WERI-Rb-1 (cell line): ENCODE data around the gene PPP3CB.

Experiments used
- DNase-seq: peaks from one replicate; pipeline ENCODE4 v3.0.0-alpha.2; 2020
- H3K27ac ChIP-seq: fragments of 250-450 bp; sonication (Bioruptor Pico); 2 replicates; pipeline ENCODE4 v1.5.1; 2020; ENCODE audit warnings: mild to moderate bottlenecking, moderate library complexity
- H3K27me3 ChIP-seq: fragments of 250-450 bp; sonication (Bioruptor Pico); 2 replicates; pipeline ENCODE4 v1.5.1; 2021; ENCODE audit warnings: mild to moderate bottlenecking, low read depth, moderate library complexity; ENCODE audit not compliant: insufficient read depth, severe bottlenecking
- H3K36me3 ChIP-seq: fragments of 250-450 bp; sonication (Bioruptor Pico); 2 replicates; pipeline ENCODE4 v1.5.1; 2020; ENCODE audit warnings: mild to moderate bottlenecking, moderate library complexity
- H3K4me3 ChIP-seq: 2 replicates; pipeline ENCODE4 v1.5.1; 2011; ENCODE audit warnings: low read depth, mild to moderate bottlenecking, control low read depth, low read length
- H3K9me3 ChIP-seq: fragments of 250-450 bp; sonication (Bioruptor Pico); 2 replicates; pipeline ENCODE4 v1.5.1; 2021; ENCODE audit warnings: mild to moderate bottlenecking, moderate library complexity; ENCODE audit not compliant: severe bottlenecking
- TF ChIP-seq, protein P1 (sequence below): IDR thresholded peaks from 2 replicates; pipeline ENCODE4 v1.5.1; 2011; ENCODE audit warnings: low read depth, mild to moderate bottlenecking, control low read depth, inconsistent platforms, low read length

Gene PPP3CB

GRCh38 chr10:73480158-73480557, 15.7 kb downstream of the PPP3CB start:
- Histone ChIP-seq H3K27ac (no peak overlapping the region), H3K27me3 (no peaks in the 10 kb centered on the region), H3K36me3 (peaks cover 45% of the 10 kb centered on the region), H3K9me3 (no peaks in the 10 kb centered on the region), H3K4me3 (no peak overlapping the region)
- no peak for DNase-seq
- TF ChIP-seq, protein P1, sequence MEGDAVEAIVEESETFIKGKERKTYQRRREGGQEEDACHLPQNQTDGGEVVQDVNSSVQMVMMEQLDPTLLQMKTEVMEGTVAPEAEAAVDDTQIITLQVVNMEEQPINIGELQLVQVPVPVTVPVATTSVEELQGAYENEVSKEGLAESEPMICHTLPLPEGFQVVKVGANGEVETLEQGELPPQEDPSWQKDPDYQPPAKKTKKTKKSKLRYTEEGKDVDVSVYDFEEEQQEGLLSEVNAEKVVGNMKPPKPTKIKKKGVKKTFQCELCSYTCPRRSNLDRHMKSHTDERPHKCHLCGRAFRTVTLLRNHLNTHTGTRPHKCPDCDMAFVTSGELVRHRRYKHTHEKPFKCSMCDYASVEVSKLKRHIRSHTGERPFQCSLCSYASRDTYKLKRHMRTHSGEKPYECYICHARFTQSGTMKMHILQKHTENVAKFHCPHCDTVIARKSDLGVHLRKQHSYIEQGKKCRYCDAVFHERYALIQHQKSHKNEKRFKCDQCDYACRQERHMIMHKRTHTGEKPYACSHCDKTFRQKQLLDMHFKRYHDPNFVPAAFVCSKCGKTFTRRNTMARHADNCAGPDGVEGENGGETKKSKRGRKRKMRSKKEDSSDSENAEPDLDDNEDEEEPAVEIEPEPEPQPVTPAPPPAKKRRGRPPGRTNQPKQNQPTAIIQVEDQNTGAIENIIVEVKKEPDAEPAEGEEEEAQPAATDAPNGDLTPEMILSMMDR: no peak

DNA sequence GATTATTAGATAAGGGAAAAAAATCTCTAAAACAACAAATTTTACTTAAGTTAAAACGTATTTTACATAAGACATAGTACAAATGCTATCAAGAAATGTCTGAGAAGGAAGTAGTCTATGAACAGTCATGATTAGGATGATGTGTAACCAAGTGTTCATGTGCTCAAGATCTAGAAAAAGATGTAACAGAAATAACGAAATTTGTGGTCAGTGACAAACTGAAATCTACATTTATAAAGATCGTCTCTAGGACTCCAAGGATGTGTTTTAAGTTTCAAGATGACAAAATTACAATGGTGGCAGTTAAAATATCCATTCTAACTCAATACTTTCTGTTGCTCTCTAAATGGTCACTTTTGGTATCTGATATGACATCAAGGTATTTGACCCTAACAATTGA, 17.2 kb downstream of the PPP3CB start:
- Histone ChIP-seq H3K27me3 (no peaks in the 10 kb centered on the region), H3K4me3 (no peak overlapping the region), H3K36me3 (peaks cover 60% of the 10 kb centered on the region), H3K9me3 (no peaks in the 10 kb centered on the region), H3K27ac (no peak overlapping the region)
- DNase-seq: no peak
- TF ChIP-seq, protein P1: no peak

DNA sequence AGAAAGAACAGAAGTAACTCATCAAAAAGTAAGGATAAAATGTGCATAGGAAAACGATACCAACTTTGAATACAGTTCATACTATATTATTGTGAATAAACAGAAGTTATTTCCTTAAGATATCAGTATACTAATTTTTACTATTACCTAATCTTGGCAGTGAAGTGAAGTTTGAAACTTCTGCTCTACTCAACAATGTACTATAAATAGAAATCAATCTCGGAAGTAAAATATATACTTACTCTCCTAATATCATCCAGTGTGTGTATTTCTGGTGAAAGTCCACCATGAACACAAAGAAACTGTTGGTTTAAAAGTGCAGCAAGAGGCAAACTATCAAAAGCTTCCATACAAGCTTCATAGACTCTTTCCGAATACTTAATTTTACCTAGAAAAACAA, 24.6 kb downstream of the PPP3CB start:
- TF ChIP-seq, protein P1: no peak
- H3K27ac ChIP-seq: no peak overlapping the region
- no peak overlapping the region for H3K4me3 ChIP-seq
- H3K9me3 ChIP-seq: no peaks in the 10 kb centered on the region
- DNase-seq: no peak
- peaks cover 69% of the 10 kb centered on the region for H3K36me3 ChIP-seq
- no peaks in the 10 kb centered on the region for H3K27me3 ChIP-seq

DNA sequence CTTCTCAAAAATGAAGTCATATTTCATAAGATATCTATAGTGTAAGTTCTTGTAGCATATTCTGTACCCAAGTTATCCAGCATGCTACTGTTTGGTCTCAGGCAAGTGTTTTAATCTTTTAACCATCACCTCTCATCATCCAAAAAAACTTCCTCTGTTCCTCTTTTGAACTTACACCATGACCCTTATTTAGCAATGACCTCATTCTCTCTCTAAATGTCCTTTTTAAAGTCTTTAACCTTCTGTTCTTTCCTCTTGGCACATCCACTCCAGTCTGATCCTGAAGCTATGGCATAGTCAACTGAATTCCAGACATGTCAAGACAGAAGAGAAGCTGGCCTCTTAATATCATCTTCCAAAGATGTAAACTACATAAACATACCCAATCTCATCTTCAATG, 26.2 kb downstream of the PPP3CB start:
- Histone ChIP-seq H3K27ac (no peak overlapping the region), H3K4me3 (no peak overlapping the region), H3K9me3 (no peaks in the 10 kb centered on the region), H3K36me3 (peaks cover 60% of the 10 kb centered on the region), H3K27me3 (no peaks in the 10 kb centered on the region)
- TF ChIP-seq, protein P1: no peak
- no peak for DNase-seq

GRCh38 chr10:73467206-73467605, 28.6 kb downstream of the PPP3CB start:
- Histone ChIP-seq H3K27me3 (no peaks in the 10 kb centered on the region), H3K9me3 (no peaks in the 10 kb centered on the region), H3K4me3 (no peak overlapping the region), H3K27ac (no peak overlapping the region), H3K36me3 (peaks cover 42% of the 10 kb centered on the region)
- TF ChIP-seq, protein P1: no peak
- DNase-seq: no peak

DNA sequence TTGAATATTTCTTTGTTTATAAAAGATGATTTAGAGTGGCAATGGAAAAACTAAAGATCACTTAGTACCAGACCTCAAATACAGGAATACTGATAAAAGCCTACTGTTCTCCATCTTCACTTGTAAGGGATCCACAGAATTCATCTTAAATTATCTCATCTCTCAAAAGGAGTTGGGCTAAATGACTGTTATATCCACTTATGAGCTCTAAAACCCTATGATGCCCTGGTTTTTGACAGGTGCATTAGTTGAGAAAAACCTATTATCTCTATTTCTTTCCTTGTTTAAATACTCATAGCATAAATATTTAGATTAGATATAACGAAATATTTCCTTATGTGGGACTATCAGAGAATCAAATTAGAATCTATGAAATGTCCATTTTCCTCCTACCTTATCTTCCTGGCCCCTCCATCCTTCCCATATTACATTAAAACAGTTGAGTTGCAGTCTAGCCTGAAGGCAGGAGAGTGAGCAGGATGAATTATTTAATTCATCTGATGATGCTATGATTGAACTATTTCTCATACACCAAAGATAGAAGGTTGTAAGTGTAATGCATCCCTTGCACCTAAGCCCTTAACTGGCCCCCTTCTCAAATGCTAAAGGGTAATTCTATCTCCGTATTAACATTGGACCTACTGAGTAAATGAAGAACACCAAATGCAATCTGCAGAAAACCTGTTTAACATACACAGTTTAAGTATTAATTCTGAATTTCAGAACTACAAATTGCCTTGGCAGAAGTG, 29.7 kb downstream of the PPP3CB start:
- Histone ChIP-seq H3K9me3 (no peaks in the 10 kb centered on the region), H3K27ac (no peak overlapping the region), H3K36me3 (peaks cover 32% of the 10 kb centered on the region), H3K27me3 (no peaks in the 10 kb centered on the region), H3K4me3 (no peak overlapping the region)
- TF ChIP-seq, protein P1: no peak
- DNase-seq: no peak
